Measurements from ENCODE around the gene MANSC4.

GRCh38 chr12:27779920-27780611, at the start of gene MANSC4, which contains the start of gene KLHL42:
- TF ChIP-seq CTCF (conservative IDR thresholded peaks at IDR 0.05 in 1 of 2, IDR thresholded peaks at IDR 0.05 in 1 of 2; ENCODE audit: extremely low read depth in 1 of 2, insufficient read depth in 1 of 2, low read depth in 1 of 2, low read length in 2 of 2) (peak in 1 of 2 donors; percentile 7), EZH2 (IDR thresholded peaks at IDR 0.05; ENCODE audit: borderline replicate concordance, low read length) (no peak)
